CD4-positive, alpha-beta T cell treated with Interleukin-10 for 1 hour (primary cell): ENCODE measurements around the gene SETMAR.
"Not testable (repeated sequence)": the region's sequence is repeated elsewhere in the genome, so short reads cannot be mapped to it uniquely, and the experiment has no call there.

ENCODE experiments used
- DNase-seq: peaks from one replicate; pipeline ENCODE4 v3.0.0-alpha.2; 2020

Gene SETMAR

GRCh38 chr3:4314688-4315087, 11.5 kb downstream of the SETMAR start:
- DNase-seq: no peak

- no peak for DNase-seq
These were observed 17.1 kb downstream of the SETMAR start for GRCh38 chr3:4320096-4320911.

DNA sequence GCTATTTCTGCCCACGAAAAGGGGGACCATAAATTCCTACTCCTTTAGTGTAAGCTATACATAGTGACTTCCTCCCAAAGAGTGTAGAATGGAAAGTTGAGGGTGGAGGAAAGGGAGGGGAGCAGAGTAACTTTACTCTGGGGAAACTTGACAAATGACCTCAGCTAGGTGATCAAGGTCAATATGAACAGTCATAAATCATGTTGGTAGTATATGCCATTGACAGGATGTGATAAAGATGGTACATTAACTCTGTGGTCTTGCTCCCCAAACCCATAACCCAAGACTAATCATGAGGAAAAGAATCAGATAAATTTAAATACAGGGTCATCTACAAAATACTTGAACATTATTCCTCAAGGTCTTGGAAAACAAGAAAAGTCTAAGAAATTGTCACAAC, 18.6 kb downstream of the SETMAR start:
- DNase-seq: no peak

GRCh38 chr3:4322635-4323034, 19.5 kb downstream of the SETMAR start:
- no peak for DNase-seq

GRCh38 chr3:4323246-4324027, 20.3 kb downstream of the SETMAR start:
- DNase-seq: no peak

DNA sequence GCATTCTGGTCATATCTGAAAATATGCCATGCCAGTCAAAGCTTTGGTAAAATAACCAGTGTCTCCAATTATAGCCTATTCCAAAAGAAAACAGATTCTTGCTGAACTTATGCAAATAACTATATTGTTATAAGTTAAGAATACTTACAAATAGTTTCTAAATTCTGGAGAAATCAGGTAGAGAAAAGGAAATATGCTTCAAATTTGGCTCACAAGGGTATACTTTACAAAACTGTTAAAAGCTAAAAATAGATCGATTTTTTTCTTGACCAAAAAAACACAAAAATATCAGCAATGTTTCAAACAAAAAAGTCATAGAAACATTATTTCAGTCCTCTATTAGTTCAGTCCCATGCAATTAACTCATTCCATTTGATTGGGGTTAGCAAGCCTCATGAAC, 23.7 kb downstream of the SETMAR start:
- no peak for DNase-seq

GRCh38 chr3:4329806-4330205, 26.6 kb downstream of the SETMAR start:
- not testable (repeated sequence) for DNase-seq

DNA sequence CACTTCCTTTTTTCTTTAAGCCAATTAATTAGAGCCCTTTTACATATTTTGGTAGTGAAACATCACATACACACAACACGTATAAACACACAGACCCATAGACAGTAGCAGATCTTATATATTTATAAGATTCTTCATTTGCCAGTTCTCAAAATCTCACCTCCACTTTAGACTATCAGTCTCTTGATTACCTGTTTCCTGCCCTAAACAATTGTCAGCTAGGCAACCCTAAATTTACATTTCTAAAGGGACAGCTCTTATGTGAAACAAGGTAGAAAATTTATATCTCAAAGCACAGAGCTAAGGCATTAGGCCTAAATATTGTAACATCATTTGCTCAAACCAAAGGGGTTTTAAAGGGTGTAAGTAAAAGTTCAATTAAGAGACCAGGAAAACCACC, 28.9 kb downstream of the SETMAR start:
- no peak for DNase-seq

DNA sequence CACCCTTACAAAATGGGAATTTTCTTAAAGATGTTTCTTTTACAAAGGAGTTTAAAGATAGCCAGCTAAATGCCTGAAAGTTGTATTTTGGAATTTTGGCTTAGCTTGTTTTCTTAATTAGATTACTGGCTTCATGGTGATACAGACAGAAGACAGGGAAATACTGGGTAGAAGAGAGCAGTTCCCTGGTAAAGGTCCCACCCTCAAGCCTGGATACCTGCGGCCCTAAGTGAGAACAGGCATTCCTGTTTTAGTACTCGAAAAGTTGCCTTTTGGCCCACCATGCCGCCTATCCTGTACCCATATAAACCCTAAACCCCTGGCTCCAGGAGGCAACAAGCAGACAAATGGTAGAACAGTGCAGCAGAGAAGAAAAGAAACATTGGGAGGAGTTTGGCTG, 29.4 kb downstream of the SETMAR start:
- no peak for DNase-seq

- no peak for DNase-seq
These were observed 29.8 kb downstream of the SETMAR start for GRCh38 chr3:4332991-4333390.

GRCh38 chr3:4334548-4334947, 31.4 kb downstream of the SETMAR start:
- DNase-seq: no peak

- no peak for DNase-seq
These were observed 32.8 kb downstream of the SETMAR start for GRCh38 chr3:4335840-4336562.

DNA sequence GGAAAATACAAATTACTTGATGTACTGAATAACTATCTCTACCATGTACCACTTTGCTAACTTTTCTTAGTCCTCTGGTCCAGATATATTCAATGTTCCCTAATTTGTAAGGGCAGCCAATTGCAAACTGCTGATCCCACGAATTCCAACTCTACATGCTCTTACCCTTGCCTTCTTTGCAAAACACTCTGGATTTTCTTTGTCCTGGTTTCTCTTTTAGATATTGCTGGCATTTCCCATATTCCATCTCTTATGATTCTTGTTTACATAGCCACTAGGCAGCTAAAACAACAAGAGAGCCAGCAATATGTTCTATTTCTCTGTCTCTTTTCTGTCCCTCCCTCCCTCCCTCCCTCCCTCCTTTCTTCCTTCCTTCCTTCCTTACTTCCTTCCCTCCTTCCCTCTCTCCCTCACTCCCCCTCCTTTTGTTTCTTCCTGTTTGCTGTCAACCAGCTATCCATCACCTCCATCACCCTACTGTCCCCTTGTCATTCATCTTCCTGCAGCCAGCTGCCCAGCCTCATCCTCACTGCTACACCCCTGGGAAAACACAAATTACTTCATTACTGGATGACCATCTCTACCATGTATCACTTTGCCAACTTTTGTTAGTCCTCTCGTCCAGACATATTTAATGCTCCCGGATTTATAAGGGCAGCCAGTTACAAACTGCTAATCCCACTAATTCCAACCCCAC, 33.8 kb downstream of the SETMAR start:
- DNase-seq: no peak

GRCh38 chr3:4338751-4339150, 35.6 kb downstream of the SETMAR start:
- DNase-seq: no peak

DNA sequence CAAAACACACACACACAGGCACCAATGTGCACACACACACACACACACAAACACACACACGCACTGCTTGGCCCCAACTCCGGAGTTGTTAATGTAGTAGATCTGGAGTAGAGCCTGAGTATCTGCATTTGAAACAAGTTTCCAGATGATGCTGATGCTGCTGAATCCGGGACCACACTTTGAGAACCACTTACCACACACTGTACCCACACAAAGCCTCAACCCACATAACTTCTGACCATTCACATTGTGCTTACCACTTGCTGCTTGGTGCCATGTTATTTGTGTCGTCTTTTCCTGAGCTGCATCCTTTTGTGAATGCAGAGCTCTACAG, 36.9 kb downstream of the SETMAR start:
- no peak for DNase-seq

- no peak for DNase-seq
These were observed 37.5 kb downstream of the SETMAR start for GRCh38 chr3:4340411-4341335.

DNA sequence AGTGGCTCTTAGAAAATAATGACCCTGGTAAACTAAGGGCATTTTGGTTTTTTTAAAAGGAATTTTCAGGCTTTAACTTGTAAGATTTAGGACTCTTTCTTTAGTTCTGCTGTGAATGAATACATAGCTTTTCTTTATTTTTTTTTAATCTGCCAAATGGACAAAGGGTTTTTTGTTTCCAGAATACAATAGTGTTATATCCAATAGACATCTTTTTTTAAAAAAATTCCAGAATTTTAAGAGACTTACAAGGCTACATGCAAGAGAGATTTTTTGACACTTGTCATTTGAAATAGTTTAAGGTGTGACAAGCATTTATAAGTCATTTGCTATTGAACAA, 38.1 kb downstream of the SETMAR start:
- DNase-seq: no peak

- no peak for DNase-seq
These were observed 40.1 kb downstream of the SETMAR start for GRCh38 chr3:4343258-4343657.

DNA sequence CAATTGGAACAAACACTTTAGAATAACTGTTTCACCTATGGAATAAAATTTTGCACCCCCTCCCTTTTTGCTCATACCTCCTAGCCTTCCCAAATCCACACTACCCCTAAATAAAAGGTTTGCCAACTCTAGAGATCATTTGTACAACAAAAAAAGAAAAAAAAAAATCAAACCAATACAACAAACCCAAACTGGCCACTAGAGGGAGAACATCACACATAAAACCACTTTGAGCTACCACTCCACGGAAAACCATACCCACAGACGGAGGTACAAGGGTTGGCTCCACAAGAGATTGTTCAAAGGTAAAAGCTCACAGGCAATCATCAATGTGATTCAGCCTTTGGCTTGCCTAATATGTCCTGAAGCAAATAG, 47.6 kb downstream of the SETMAR start:
- peak; percentile 71 for DNase-seq

GRCh38 chr3:4351164-4351855, 48.1 kb downstream of the SETMAR start:
- no peak for DNase-seq

- no peak for DNase-seq
These were observed 48.7 kb downstream of the SETMAR start for GRCh38 chr3:4351872-4352271.
